ENCODE measurements around the gene PDLIM3.

- TF ChIP-seq CTCF (conservative IDR thresholded peaks at IDR 0.05 in 1 of 2, IDR thresholded peaks at IDR 0.05 in 1 of 2; ENCODE audit: extremely low read depth in 1 of 2, insufficient read depth in 1 of 2, low read depth in 1 of 2, low read length in 2 of 2), result no peak
- no peak for TF ChIP-seq EZH2 (IDR thresholded peaks at IDR 0.05; ENCODE audit: borderline replicate concordance, low read length)
These were observed 46.7 kb downstream of the PDLIM3 start for GRCh38 chr4:185488650-185489049.

All from mammary epithelial cell (primary cell).